ENCODE measurements around the gene RHOBTB3. TPM values are rescaled to one million over a fixed set of nuclear protein-coding genes. Genes with fewer than 3 reads are reported as not detected.

Gene RHOBTB3
- total RNA-seq (2014; rRNA removed; shearing (Covaris generic)) = 202 and 214 TPM in 2 replicates
- 147 and 149 TPM in 2 replicates for polyA plus RNA-seq (2016; fragmentation: Nextera tagmentation; extraction: Ambion mirVana)

- no peaks in the 10 kb centered on the region for H4K20me1 ChIP-seq (ENCODE audit: insufficient read depth)
- H3K36me3 ChIP-seq (ENCODE audit: low read depth) = peaks cover 3% of the 10 kb centered on the region; the same call in 1 of the 2 replicates
- H3K4me3 ChIP-seq = peak within 1 kb of the TSS; percentile 96
- no peaks in the 10 kb centered on the region for H3K9me3 ChIP-seq (ENCODE audit: low read depth)
- no peaks in the 10 kb centered on the region for H3K9me2 ChIP-seq (ENCODE audit: insufficient read depth)
- peak within 1 kb of the TSS; percentile 90 for H3K9ac ChIP-seq
- in situ Hi-C loops (cut with MboI) = no loop called here
- peaks cover 67% of the 10 kb centered on the region for H3K4me1 ChIP-seq (ENCODE audit: insufficient read depth)
- H3K79me2 ChIP-seq (ENCODE audit: insufficient read depth) = peaks cover 50% of the 10 kb centered on the region
- H3K4me2 ChIP-seq (ENCODE audit: unreplicated experiment) = peak within 1 kb of the TSS; percentile 99
- TF ChIP-seq EZH2 (IDR thresholded peaks at IDR 0.05; ENCODE audit: insufficient read depth, poor library complexity, severe bottlenecking) (no peak), EZH2phosphoT487 (IDR thresholded peaks at IDR 0.05; ENCODE audit: insufficient read depth, low read depth) (no peak)
- H3K27me3 ChIP-seq (replicated peaks; ENCODE audit: insufficient read depth) = no peaks in the 10 kb centered on the region
- peak; percentile 92 for DNase-seq
- H3F3A ChIP-seq (ENCODE audit: insufficient read depth) = peaks cover 35% of the 10 kb centered on the region
- H3K27ac ChIP-seq = peak within 1 kb of the TSS; percentile 87
- H2AFZ ChIP-seq = peak within 1 kb of the TSS; percentile 78
- 1% methylated on average over 42 to 47 of the region's 78 CpGs for WGBS, 2 experiments (ENCODE audit: low coverage in 1 of 2, low lambda C conversion rate in 2 of 2, missing lambda C conversion rate in 2 of 2)
Measured at GRCh38 chr5:95730730-95731570, at the start of gene RHOBTB3. TSS of gene RHOBTB3 (plus strand) at chr5:95731336. CDS start at chr5:95731683, 347 bp downstream.

GRCh38 chr5:95682891-95683290 lies 48.2 kb upstream of the RHOBTB3 start, which contains the start of gene SPATA9:
TSS of gene SPATA9 (minus strand) at chr5:95682991. CDS start at chr5:95682854, 137 bp downstream.
- no peaks in the 10 kb centered on the region for H4K20me1 ChIP-seq (ENCODE audit: insufficient read depth)
- no peaks in the 10 kb centered on the region for H3K9me2 ChIP-seq (ENCODE audit: insufficient read depth)
- no peaks in the 10 kb centered on the region for H3K27me3 ChIP-seq (replicated peaks; ENCODE audit: insufficient read depth)
- 55 to 57% methylated on average over 1 of the region's 1 CpG for WGBS, 2 experiments (ENCODE audit: low coverage in 1 of 2, low lambda C conversion rate in 2 of 2, missing lambda C conversion rate in 2 of 2)
- H2AFZ ChIP-seq = no peak within 1 kb of the TSS
- no peak for DNase-seq
- no peak within 1 kb of the TSS for H3K9ac ChIP-seq
- no peak within 1 kb of the TSS for H3K4me3 ChIP-seq
- no peak within 1 kb of the TSS for H3K4me2 ChIP-seq (ENCODE audit: unreplicated experiment)
- H3F3A ChIP-seq (ENCODE audit: insufficient read depth) = no peaks in the 10 kb centered on the region
- no peak within 1 kb of the TSS for H3K27ac ChIP-seq
- no peaks in the 10 kb centered on the region for H3K4me1 ChIP-seq (ENCODE audit: insufficient read depth)
- in situ Hi-C loops (cut with MboI) = no loop called here
- H3K36me3 ChIP-seq (ENCODE audit: low read depth) = no peaks in the 10 kb centered on the region
- TF ChIP-seq EZH2 (IDR thresholded peaks at IDR 0.05; ENCODE audit: insufficient read depth, poor library complexity, severe bottlenecking) (no peak), EZH2phosphoT487 (IDR thresholded peaks at IDR 0.05; ENCODE audit: insufficient read depth, low read depth) (no peak)
- H3K9me3 ChIP-seq (ENCODE audit: low read depth) = no peaks in the 10 kb centered on the region
- H3K79me2 ChIP-seq (ENCODE audit: insufficient read depth) = no peaks in the 10 kb centered on the region

GRCh38 chr5:95684361-95684760 lies 46.8 kb upstream of the RHOBTB3 start:
- TF ChIP-seq EZH2phosphoT487 (IDR thresholded peaks at IDR 0.05; ENCODE audit: insufficient read depth, low read depth) (no peak), EZH2 (IDR thresholded peaks at IDR 0.05; ENCODE audit: insufficient read depth, poor library complexity, severe bottlenecking) (no peak)
- H3K79me2 ChIP-seq (ENCODE audit: insufficient read depth) = no peaks in the 10 kb centered on the region
- H3K36me3 ChIP-seq (ENCODE audit: low read depth) = no peaks in the 10 kb centered on the region
- H2AFZ ChIP-seq = no peak overlapping the region
- no peak overlapping the region for H3K27ac ChIP-seq
- no peaks in the 10 kb centered on the region for H3K4me1 ChIP-seq (ENCODE audit: insufficient read depth)
- no peaks in the 10 kb centered on the region for H3F3A ChIP-seq (ENCODE audit: insufficient read depth)
- H3K4me2 ChIP-seq (ENCODE audit: unreplicated experiment) = no peak overlapping the region
- H3K9me2 ChIP-seq (ENCODE audit: insufficient read depth) = no peaks in the 10 kb centered on the region
- no peak overlapping the region for H3K9ac ChIP-seq
- no peaks in the 10 kb centered on the region for H3K27me3 ChIP-seq (replicated peaks; ENCODE audit: insufficient read depth)
- H3K9me3 ChIP-seq (ENCODE audit: low read depth) = no peaks in the 10 kb centered on the region
- in situ Hi-C loops (cut with MboI) = no loop called here
- no peaks in the 10 kb centered on the region for H4K20me1 ChIP-seq (ENCODE audit: insufficient read depth)
- DNase-seq = no peak
- H3K4me3 ChIP-seq = no peak overlapping the region
- WGBS, 2 experiments (ENCODE audit: low coverage in 1 of 2, low lambda C conversion rate in 2 of 2, missing lambda C conversion rate in 2 of 2) = 85 to 86% methylated on average over 2 of the region's 2 CpGs

GRCh38 chr5:95686651-95687050 lies 44.5 kb upstream of the RHOBTB3 start:
- H3K9ac ChIP-seq = no peak overlapping the region
- no peaks in the 10 kb centered on the region for H3K27me3 ChIP-seq (replicated peaks; ENCODE audit: insufficient read depth)
- H3K9me2 ChIP-seq (ENCODE audit: insufficient read depth) = no peaks in the 10 kb centered on the region
- no peaks in the 10 kb centered on the region for H3K4me1 ChIP-seq (ENCODE audit: insufficient read depth)
- H3K9me3 ChIP-seq (ENCODE audit: low read depth) = no peaks in the 10 kb centered on the region
- no peak overlapping the region for H2AFZ ChIP-seq
- H3K36me3 ChIP-seq (ENCODE audit: low read depth) = no peaks in the 10 kb centered on the region
- no peaks in the 10 kb centered on the region for H4K20me1 ChIP-seq (ENCODE audit: insufficient read depth)
- no peaks in the 10 kb centered on the region for H3F3A ChIP-seq (ENCODE audit: insufficient read depth)
- in situ Hi-C loops (cut with MboI) = no loop called here
- no peak overlapping the region for H3K27ac ChIP-seq
- peak; percentile 9 for DNase-seq
- H3K4me2 ChIP-seq (ENCODE audit: unreplicated experiment) = no peak overlapping the region
- no peaks in the 10 kb centered on the region for H3K79me2 ChIP-seq (ENCODE audit: insufficient read depth)
- no peak for TF ChIP-seq EZH2 (IDR thresholded peaks at IDR 0.05; ENCODE audit: insufficient read depth, poor library complexity, severe bottlenecking)
- TF ChIP-seq EZH2phosphoT487 (IDR thresholded peaks at IDR 0.05; ENCODE audit: insufficient read depth, low read depth) = no peak
- no peak overlapping the region for H3K4me3 ChIP-seq
- 64 to 67% methylated on average over 2 of the region's 2 CpGs for WGBS, 2 experiments (ENCODE audit: low coverage in 1 of 2, low lambda C conversion rate in 2 of 2, missing lambda C conversion rate in 2 of 2)
